WTC11 (cell line): Measurements from ENCODE around the gene SH3TC1. TPM values are rescaled to one million over a fixed set of nuclear protein-coding genes. Genes with fewer than 3 reads are reported as not detected.
A peak's percentile ranks its signal among the peaks of the same experiment; 100 is the strongest.

Experiments
- ATAC-seq: fragments of 200-7000 bp; cut with Tn5 transposase; 2 replicates; pipeline ENCODE4 v1.10.0; 2021; ENCODE audit warnings: mild to moderate bottlenecking, moderate library complexity
- CTCF ChIA-PET: fragments of 300-600 bp; sonication (Branson Sonifier 250); formaldehyde crosslinking; loops from one replicate; lab custom pipeline; 2021; ENCODE audit warnings: antibody characterized with exemption; lab: Charles Lee
- POLR2A ChIA-PET: fragments of 350-600 bp; sonication (Branson Sonifier 250); formaldehyde crosslinking; loops from one replicate; lab custom pipeline; 2021; ENCODE audit warnings: antibody characterized with exemption; lab: Charles Lee
- DNase-seq: peaks from one replicate; pipeline ENCODE4 v3.0.0; 2021; ENCODE audit warnings: low spot score
- H3K27ac Mint-ChIP-seq: 2 replicates; pipeline ENCODE4 v1.8.0; 2021; ENCODE audit warnings: mixed read lengths
- H3K27me3 Mint-ChIP-seq: 2 replicates; pipeline ENCODE4 v1.8.0; 2021; ENCODE audit warnings: low read depth, mild to moderate bottlenecking, moderate library complexity, mixed read lengths
- H3K36me3 Mint-ChIP-seq: 2 replicates; pipeline ENCODE4 v1.8.0; 2021; ENCODE audit warnings: mixed read lengths
- H3K4me1 Mint-ChIP-seq: 2 replicates; pipeline ENCODE4 v1.8.0; 2022; ENCODE audit warnings: mixed read lengths
- H3K4me3 Mint-ChIP-seq: 2 replicates; pipeline ENCODE4 v1.8.0; 2021; ENCODE audit warnings: mild to moderate bottlenecking, moderate library complexity, mixed read lengths
- H3K9me3 Mint-ChIP-seq: 2 replicates; pipeline ENCODE4 v1.8.0; 2021; ENCODE audit warnings: mixed read lengths
- ATF1 ChIP-seq: sonication (generic); formaldehyde crosslinking; IDR thresholded peaks from 2 replicates; pipeline ENCODE4 v1.8.1; 2023; ENCODE audit warnings: mild to moderate bottlenecking, moderate library complexity, missing genetic modification reagents
- ATF2 ChIP-seq: sonication (generic); formaldehyde crosslinking; IDR thresholded peaks from 2 replicates; pipeline ENCODE4 v1.8.1; 2022; ENCODE audit warnings: low read depth, missing genetic modification reagents, borderline replicate concordance
- CREM ChIP-seq: sonication (generic); formaldehyde crosslinking; IDR thresholded peaks from 2 replicates; pipeline ENCODE4 v1.8.1; 2022; ENCODE audit warnings: mild to moderate bottlenecking, missing genetic modification reagents, moderate library complexity
- CTCF ChIP-seq: fragments of 200-600 bp; IDR thresholded peaks from 2 replicates; pipeline ENCODE4 v1.8.0; 2022; ENCODE audit warnings: antibody characterized with exemption
- E2F5 ChIP-seq: sonication (generic); formaldehyde crosslinking; IDR thresholded peaks from 2 replicates; pipeline ENCODE4 v1.8.1; 2022; ENCODE audit warnings: mild to moderate bottlenecking, moderate library complexity, missing genetic modification reagents
- FOXJ3 ChIP-seq: sonication (generic); formaldehyde crosslinking; IDR thresholded peaks from 2 replicates; pipeline ENCODE4 v1.9.0; 2021; ENCODE audit warnings: missing genetic modification reagents, mild to moderate bottlenecking, borderline replicate concordance
- FOXK1 ChIP-seq: sonication (generic); formaldehyde crosslinking; IDR thresholded peaks from 2 replicates; pipeline ENCODE4 v1.8.0; 2022; ENCODE audit warnings: mild to moderate bottlenecking, moderate library complexity, missing genetic modification reagents
- GABPB1 ChIP-seq: sonication (generic); formaldehyde crosslinking; IDR thresholded peaks from 2 replicates; pipeline ENCODE4 v1.8.1; 2023; ENCODE audit warnings: mild to moderate bottlenecking, missing genetic modification reagents
- IRF1 ChIP-seq: sonication (generic); formaldehyde crosslinking; IDR thresholded peaks from 2 replicates; pipeline ENCODE4 v1.8.0; 2023; ENCODE audit warnings: missing genetic modification reagents
- JAZF1 ChIP-seq: fragments of 250-450 bp; sonication (Bioruptor Pico); IDR thresholded peaks from 2 replicates; pipeline ENCODE4 v1.9.0; 2021; ENCODE audit warnings: moderate library complexity, mild to moderate bottlenecking, inconsistent platforms
- KAT7 ChIP-seq: sonication (generic); formaldehyde crosslinking; IDR thresholded peaks from 2 replicates; pipeline ENCODE4 v1.8.1; 2023; ENCODE audit warnings: missing genetic modification reagents, mild to moderate bottlenecking, borderline replicate concordance
- NR3C1 ChIP-seq: sonication (generic); formaldehyde crosslinking; conservative IDR thresholded peaks from 2 replicates; pipeline ENCODE4 v1.8.1; 2023; ENCODE audit warnings: low read depth, mild to moderate bottlenecking, missing genetic modification reagents
- PRRX2 ChIP-seq: fragments of 250-450 bp; sonication (Bioruptor Pico); IDR thresholded peaks from 2 replicates; pipeline ENCODE4 v1.8.0; 2021; ENCODE audit warnings: mild to moderate bottlenecking
- SMAD3 ChIP-seq: sonication (generic); formaldehyde crosslinking; IDR thresholded peaks from 2 replicates; pipeline ENCODE4 v1.8.0; 2022; ENCODE audit warnings: missing genetic modification reagents, mild to moderate bottlenecking, borderline replicate concordance
- SP1 ChIP-seq: sonication (generic); formaldehyde crosslinking; conservative IDR thresholded peaks from 2 replicates; pipeline ENCODE4 v1.8.1; 2022; ENCODE audit warnings: missing genetic modification reagents
- TEAD1 ChIP-seq: sonication (generic); formaldehyde crosslinking; IDR thresholded peaks from 2 replicates; pipeline ENCODE4 v1.8.0; 2022; ENCODE audit warnings: mild to moderate bottlenecking, missing genetic modification reagents
- USF1 ChIP-seq: sonication (generic); formaldehyde crosslinking; IDR thresholded peaks from 2 replicates; pipeline ENCODE4 v1.8.0; 2022; ENCODE audit warnings: mild to moderate bottlenecking, missing genetic modification reagents
- ZMAT4 ChIP-seq: fragments of 250-450 bp; sonication (Bioruptor Pico); IDR thresholded peaks from 2 replicates; pipeline ENCODE4 v1.9.0; 2021; ENCODE audit warnings: mild to moderate bottlenecking
- total RNA-seq: library from RNA; stranded (reverse); gene quantifications from 3 replicates; pipeline ENCODE4 v1.2.3, GENCODE V29; 2021

Gene SH3TC1
- total RNA-seq, 1 experiment from 2014 or later, result 0.42 TPM

- POLR2A ChIA-PET, result interaction anchor here (0.6 kb wide), 2 partner anchors 313 to 551 kb away, joined by 4 read pairs; no protein-coding TSS in a partner anchor
- Mint-ChIP-seq H3K4me3 (no peak overlapping the region), H3K27me3 (peaks cover 4% of the 10 kb centered on the region; the same call in 1 of the 2 replicates), H3K27ac (no peak overlapping the region), H3K4me1 (no peaks in the 10 kb centered on the region), H3K36me3 (peaks cover 7% of the 10 kb centered on the region), H3K9me3 (peaks cover 33% of the 10 kb centered on the region)
- CTCF ChIA-PET, result interaction anchor here (0.5 to 1.9 kb wide), 18 partner anchors 8 to 817 kb away, joined by 3 to 19 read pairs (median 3); partner anchors contain the start of gene ABLIM2
- no peak for TF ChIP-seq TEAD1 (CRISPR knock-in tag)
- TF ChIP-seq CTCF, result peak; percentile 66; the same call in 1 of the 2 replicates
- ATAC-seq, result no peak
- no peak for DNase-seq
These were observed 30.9 kb upstream of the SH3TC1 start for GRCh38 chr4:8168232-8168631.

GRCh38 chr4:8168832-8169598, 30.1 kb upstream of the SH3TC1 start:
- peaks cover 7% of the 10 kb centered on the region for H3K36me3 Mint-ChIP-seq
- POLR2A ChIA-PET, result interaction anchor here (0.6 kb wide), 1 partner anchor 83 kb away, joined by 7 read pairs; no protein-coding TSS in a partner anchor
- H3K27me3 Mint-ChIP-seq, result peaks cover 4% of the 10 kb centered on the region; the same call in 1 of the 2 replicates
- no peak overlapping the region for H3K4me3 Mint-ChIP-seq
- peaks cover 33% of the 10 kb centered on the region for H3K9me3 Mint-ChIP-seq
- TF ChIP-seq CREM (CRISPR knock-in tag) (no peak), ZMAT4 (CRISPR knock-in tag) (no peak), ATF1 (CRISPR knock-in tag) (no peak), PRRX2 (CRISPR knock-in tag) (no peak), GABPB1 (CRISPR knock-in tag) (no peak), FOXJ3 (CRISPR knock-in tag) (no peak), SP1 (CRISPR knock-in tag) (no peak)
- TF ChIP-seq, all 79 proteins: peak for 0
- Mint-ChIP-seq H3K27ac (no peak overlapping the region), H3K4me1 (no peaks in the 10 kb centered on the region)
- ATAC-seq (no peak), DNase-seq (no peak)
- CTCF ChIA-PET, result interaction anchor here (1.0 to 1.9 kb wide), 11 partner anchors 8 to 83 kb away, joined by 3 to 19 read pairs (median 4); partner anchors contain the start of gene ABLIM2

GRCh38 chr4:8169763-8170162, 29.3 kb upstream of the SH3TC1 start:
- H3K36me3 Mint-ChIP-seq, result peaks cover 7% of the 10 kb centered on the region
- POLR2A ChIA-PET, result interaction anchor here (0.6 kb wide), 1 partner anchor 83 kb away, joined by 7 read pairs; no protein-coding TSS in a partner anchor
- CTCF ChIA-PET, result interaction anchor here (1.0 kb wide), 1 partner anchor 11 kb away, joined by 4 read pairs; the partner anchor contains the start of gene ABLIM2
- peaks cover 4% of the 10 kb centered on the region; the same call in 1 of the 2 replicates for H3K27me3 Mint-ChIP-seq
- DNase-seq (no peak), ATAC-seq (no peak)
- H3K4me3 Mint-ChIP-seq, result no peak overlapping the region
- no peaks in the 10 kb centered on the region for H3K4me1 Mint-ChIP-seq
- no peak for TF ChIP-seq SP1 (CRISPR knock-in tag)
- TF ChIP-seq SMAD3 (CRISPR knock-in tag), result no peak
- H3K27ac Mint-ChIP-seq, result no peak overlapping the region
- peaks cover 33% of the 10 kb centered on the region for H3K9me3 Mint-ChIP-seq

GRCh38 chr4:8170341-8170740, 28.7 kb upstream of the SH3TC1 start:
- DNase-seq (no peak), ATAC-seq (no peak)
- CTCF ChIA-PET, result interaction anchor here (1.0 kb wide), 1 partner anchor 12 kb away, joined by 4 read pairs; the partner anchor contains the start of gene ABLIM2
- H3K27me3 Mint-ChIP-seq, result peaks cover 4% of the 10 kb centered on the region; the same call in 1 of the 2 replicates
- no peak overlapping the region for H3K4me3 Mint-ChIP-seq
- peaks cover 33% of the 10 kb centered on the region for H3K9me3 Mint-ChIP-seq
- H3K4me1 Mint-ChIP-seq, result no peaks in the 10 kb centered on the region
- POLR2A ChIA-PET, result no interaction called here
- no peak overlapping the region for H3K27ac Mint-ChIP-seq
- peaks cover 7% of the 10 kb centered on the region for H3K36me3 Mint-ChIP-seq
- TF ChIP-seq TEAD1 (CRISPR knock-in tag), result no peak
- no peak for TF ChIP-seq NR3C1 (CRISPR knock-in tag)
- TF ChIP-seq JAZF1 (CRISPR knock-in tag), result no peak
- no peak for TF ChIP-seq USF1 (CRISPR knock-in tag)
- TF ChIP-seq E2F5 (CRISPR knock-in tag), result no peak
- TF ChIP-seq FOXK1 (CRISPR knock-in tag), result no peak
- TF ChIP-seq CTCF, result no peak
- TF ChIP-seq IRF1 (CRISPR knock-in tag), result no peak
- TF ChIP-seq ATF2 (CRISPR knock-in tag), result no peak
- TF ChIP-seq KAT7, result no peak
